HG03060 (cell line): ENCODE results near the gene RDH14.

Experiments used
- ATAC-seq: cut with Tn5 transposase; IDR thresholded peaks from one replicate; pipeline ENCODE4 v1.9.1; 2021; ENCODE audit warnings: low read depth, moderate number of reproducible peaks; ENCODE audit not compliant: unreplicated experiment

The RDH14 gene

GRCh38 chr2:18560031-18560796 is at the start of gene RDH14:
Gene RDH14, minus strand, starts transcription at chr2:18560653. Its CDS starts 81 bp downstream, at chr2:18560572.
- ATAC-seq: peak; percentile 96

GRCh38 chr2:18610090-18610489 is 49.6 kb upstream of the RDH14 start:
- ATAC-seq: no peak

DNA sequence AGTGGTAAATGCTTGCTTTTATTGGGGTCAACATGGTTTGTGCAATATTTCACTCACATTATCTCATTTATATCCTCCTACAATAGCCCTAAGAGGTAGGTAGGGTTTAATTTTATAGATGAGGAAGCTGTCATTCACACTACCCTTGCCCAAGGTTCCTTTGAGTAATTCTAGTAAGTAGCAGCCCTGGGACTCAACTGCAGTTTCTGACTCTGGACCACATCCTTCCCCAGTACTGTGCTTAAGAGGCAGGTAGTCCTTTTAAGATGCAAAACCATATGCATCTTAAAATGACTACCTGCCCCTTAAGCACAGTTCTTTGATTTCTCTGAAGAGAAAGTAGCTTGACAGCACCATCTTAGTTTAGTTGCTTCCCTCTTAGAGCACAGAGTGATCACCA is 44.7 kb upstream of the RDH14 start:
- no peak for ATAC-seq

DNA sequence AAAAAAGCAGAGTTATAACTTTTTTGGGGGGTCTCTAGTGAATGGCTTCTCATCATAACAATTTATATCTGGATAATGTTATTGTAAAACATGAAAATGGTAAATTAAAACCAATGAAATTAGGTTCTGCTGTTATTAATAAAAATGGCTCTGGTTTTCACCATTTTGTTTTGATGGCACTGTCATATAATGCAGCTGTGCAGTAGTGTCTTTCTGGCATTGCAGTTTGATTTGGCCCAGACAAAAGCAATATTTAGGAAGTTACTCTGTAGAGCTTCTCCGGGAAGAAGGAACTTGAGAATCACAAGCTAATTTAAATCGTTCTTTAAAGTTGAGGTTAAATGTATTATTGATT is 44.1 kb upstream of the RDH14 start:
- no peak for ATAC-seq

DNA sequence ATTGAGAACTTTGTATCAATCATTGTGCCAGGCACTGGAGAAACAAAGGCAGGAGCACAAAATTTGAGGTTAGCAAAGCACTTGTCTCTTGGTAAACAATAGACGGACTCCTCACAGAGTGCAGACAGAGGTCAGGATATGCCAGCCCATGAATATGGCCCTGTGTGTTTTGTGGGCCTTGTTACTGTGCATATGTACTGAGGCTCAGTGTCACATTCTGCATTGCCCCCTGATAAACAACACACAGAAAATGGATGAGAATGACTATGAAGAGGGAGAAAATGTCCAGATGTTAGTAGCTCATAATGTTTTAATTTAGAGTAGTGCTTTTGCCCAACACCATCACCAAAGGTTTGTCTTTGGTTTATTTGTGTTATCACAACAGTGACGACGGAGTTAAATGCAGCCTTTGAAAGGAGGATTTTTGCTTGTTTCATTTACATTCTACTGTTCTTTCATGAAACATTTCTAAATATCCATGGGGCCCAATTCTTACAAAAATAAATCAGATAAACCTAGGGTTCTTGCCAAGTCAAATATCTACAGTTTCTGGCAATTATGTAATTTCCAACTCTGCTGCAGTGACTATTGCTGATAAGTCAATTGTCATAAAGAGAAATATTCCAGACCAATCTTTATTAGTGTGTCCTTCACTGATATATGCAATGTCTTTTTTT is 43.5 kb upstream of the RDH14 start:
- no peak for ATAC-seq

DNA sequence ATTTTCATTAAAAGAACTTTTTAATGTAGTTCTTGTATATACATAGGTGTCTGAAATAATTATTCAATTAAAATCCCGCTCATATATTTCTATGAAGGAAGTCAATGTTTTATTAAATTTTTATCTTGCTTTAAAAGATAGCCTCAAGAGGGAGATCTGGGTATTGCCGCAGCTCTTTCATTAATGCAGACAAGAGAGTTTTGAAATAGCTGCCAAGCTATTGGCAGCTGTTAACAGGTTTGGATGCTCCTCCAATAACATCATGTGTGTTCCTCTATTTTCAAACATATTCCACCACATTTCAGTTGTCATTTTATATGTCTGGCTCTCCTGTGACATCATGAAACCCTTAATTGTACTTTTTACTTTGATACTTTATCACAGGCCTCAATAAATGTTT is 41.8 kb upstream of the RDH14 start:
- no peak for ATAC-seq

GRCh38 chr2:18600255-18600613 is 39.8 kb upstream of the RDH14 start:
- ATAC-seq: no peak

- ATAC-seq: no peak
Measured at GRCh38 chr2:18599509-18600254, 39.2 kb upstream of the RDH14 start.

DNA sequence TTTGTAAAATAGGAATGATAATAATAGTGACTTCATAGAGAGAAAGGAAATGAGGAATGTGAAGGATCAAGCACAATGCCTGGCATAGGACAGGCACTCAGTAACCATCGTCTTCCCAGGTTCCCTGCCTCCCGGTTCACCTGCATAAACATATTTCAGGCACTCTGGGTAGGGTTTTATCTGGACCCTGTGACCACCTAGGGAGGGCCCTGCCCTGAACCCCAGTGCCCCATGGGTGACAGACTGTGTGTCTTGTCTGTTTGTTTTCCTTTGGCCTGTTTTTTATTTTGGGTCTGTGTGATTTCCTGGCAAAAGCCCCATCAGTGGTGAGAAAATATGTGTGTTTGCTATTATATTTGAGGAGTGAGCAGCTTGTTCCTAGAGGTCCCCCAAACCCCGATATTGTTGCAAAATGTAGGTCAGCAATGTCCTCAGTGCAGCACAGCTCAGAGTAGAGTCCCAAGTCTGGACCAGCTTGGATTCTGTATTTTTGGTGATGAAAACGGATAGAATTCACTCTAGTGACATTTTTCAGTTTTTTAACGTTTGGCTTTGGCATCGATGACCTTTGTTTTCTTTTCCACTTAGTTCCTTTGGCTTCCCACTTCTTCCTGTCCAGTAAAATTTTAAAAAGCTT is 38.5 kb upstream of the RDH14 start:
- ATAC-seq: no peak

- no peak for ATAC-seq
Measured at GRCh38 chr2:18597618-18598017, 37.2 kb upstream of the RDH14 start.

GRCh38 chr2:18596993-18597392 is 36.5 kb upstream of the RDH14 start:
- no peak for ATAC-seq

GRCh38 chr2:18593496-18593895 is 33.0 kb upstream of the RDH14 start:
- no peak for ATAC-seq

- no peak for ATAC-seq
Measured at GRCh38 chr2:18592372-18592771, 31.9 kb upstream of the RDH14 start.

DNA sequence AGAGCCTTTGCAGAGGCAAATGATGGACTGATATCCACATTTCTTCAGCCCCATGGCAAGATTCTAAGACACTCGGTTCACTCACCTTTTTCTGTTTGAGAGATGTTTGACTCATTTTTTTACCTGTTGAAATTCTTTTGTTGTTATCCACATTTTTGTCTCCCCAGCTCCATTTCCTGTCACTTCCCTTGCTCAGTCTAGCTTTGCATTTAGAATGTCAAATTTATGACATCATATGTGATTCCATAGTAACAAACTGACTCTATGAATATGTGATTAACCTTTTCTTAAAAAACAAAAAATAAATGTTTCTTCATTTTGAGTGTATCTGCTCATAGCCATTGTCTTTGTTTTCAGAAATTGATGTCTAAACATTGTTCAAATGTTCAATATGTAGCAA is 28.9 kb upstream of the RDH14 start, which contains the start of gene NT5C1B:
Gene NT5C1B (minus strand): TSS at position 216 of the 400 bp plus-strand sequence. CDS start 101 bp downstream, at position 115.
- ATAC-seq: no peak

GRCh38 chr2:18588802-18589201 is 28.3 kb upstream of the RDH14 start:
- no peak for ATAC-seq

DNA sequence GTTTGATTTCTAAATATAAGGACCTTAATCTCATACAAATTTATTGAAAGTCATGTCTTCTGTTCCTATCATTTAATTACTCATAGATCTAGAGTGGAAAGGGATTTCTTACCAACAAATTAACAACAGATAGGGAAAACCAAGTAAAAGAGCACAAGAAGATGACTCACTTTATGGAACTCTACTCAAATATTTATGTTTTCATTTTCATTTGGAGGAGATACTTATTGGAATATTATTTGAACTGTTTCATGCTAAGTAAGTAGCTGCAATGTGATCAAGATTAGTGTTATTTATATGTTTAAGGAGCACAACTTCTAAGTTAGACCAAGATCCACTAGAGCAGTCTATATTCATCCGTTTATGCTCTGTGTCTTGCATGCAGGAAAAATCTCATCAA is 27.6 kb upstream of the RDH14 start:
- no peak for ATAC-seq

- no peak for ATAC-seq
Measured at GRCh38 chr2:18585526-18585925, 25.1 kb upstream of the RDH14 start.

GRCh38 chr2:18584608-18584954 is 24.1 kb upstream of the RDH14 start:
- ATAC-seq: no peak

DNA sequence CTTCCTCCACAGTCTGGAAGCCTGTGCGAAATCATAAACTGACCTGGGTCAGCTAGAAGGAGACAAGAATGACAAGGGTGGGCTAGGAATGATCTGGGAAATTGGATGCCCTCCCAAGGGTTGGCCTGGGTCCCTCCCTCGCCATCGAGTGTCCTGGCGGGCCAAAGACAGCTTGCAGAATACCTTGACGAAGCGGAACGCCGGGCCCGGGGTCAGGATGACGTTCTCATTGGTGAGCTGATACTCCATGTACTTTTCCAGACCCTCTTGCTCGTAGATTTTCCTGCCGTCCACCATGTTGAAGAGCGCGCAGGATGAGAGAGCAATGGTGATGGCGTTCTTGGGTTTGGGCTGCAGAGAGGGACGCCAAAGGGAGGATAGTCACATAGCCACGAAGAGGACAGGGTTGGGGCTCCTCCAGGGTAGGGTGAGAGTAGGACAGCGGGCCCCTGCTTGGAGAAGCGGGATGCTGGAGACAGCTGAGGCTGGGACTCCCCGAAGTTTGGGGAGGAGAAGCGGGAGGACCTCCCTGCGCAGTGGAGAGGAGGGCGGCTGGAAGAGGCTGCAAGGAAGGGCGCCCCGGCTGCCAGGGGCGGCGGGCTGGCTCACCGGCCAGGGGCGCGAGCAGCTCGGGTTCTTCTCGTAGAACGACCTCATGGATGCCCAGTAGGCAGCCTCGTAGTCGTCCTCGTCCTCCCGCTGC is 23.6 kb upstream of the RDH14 start:
- ATAC-seq: no peak

DNA sequence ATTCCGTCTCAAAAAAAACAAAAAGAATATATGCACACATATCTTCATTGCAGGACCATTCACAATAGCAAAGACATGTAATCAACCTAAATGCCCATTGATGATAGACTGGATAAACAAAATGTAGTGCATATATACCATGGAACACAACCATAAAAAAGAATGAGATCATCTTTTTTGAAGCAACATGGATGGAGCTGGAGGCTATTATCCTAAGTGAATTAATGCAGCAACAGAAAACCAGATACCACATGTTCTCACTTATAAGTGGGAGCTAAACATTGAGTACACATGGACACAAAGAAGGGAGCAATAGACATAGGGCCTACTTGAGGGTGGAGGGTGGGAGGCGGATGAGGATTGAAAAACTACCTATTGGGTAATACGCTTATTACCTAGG is 20.2 kb upstream of the RDH14 start:
- no peak for ATAC-seq

DNA sequence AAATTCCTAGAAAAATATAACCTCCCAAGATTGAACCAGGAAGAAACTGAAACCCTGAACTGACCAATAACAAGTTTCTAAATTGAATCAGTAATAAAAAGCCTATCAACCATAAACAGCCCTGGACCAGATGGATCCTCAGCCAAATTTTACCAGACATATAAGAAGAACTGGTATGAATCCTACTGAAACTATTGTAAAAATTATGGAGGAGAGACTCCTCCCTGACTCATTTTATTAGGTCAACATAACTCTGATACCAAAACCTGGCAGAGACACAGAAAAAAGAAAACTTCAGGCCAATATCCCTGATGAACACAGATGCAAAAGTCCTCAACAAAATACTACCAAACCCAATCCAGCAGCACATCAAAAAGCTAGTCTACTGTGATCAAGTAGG is 17.6 kb upstream of the RDH14 start:
- ATAC-seq: no peak
